Neural cell (in vitro differentiated cells): ENCODE measurements around the gene MNDA. TPM values are rescaled to one million over a fixed set of nuclear protein-coding genes. Genes with fewer than 3 reads are reported as not detected.
"Not testable (repeated sequence)": the region's sequence is repeated elsewhere in the genome, so short reads cannot be mapped to it uniquely, and the experiment has no call there.

ENCODE experiments used
- H2AFZ ChIP-seq: fragments of 200-600, 300-800 bp; sonication (generic), shearing (Covaris generic); 2 replicates; pipeline ENCODE4 v1.6.0; 2014; ENCODE audit warnings: low read depth, mild to moderate bottlenecking, antibody characterized with exemption, low read length, moderate library complexity
- H3F3A ChIP-seq: fragments of 200-600 bp; shearing (Covaris generic); 2 replicates; pipeline ENCODE4 v1.6.1; 2016; ENCODE audit warnings: mild to moderate bottlenecking, moderate library complexity, mixed read lengths, antibody characterized with exemption, low read length; ENCODE audit not compliant: insufficient read depth, poor library complexity, severe bottlenecking
- H3K27ac ChIP-seq: fragments of 200-600, 300-800 bp; sonication (generic), shearing (Covaris generic); 2 replicates; pipeline ENCODE4 v1.5.1; 2014; ENCODE audit warnings: mild to moderate bottlenecking, low read length, moderate library complexity
- H3K27me3 ChIP-seq: fragments of 300-800, 200-600 bp; sonication (generic), shearing (Covaris generic); 2 replicates; pipeline ENCODE4 v1.6.0; 2014; ENCODE audit warnings: mild to moderate bottlenecking, low read depth, low read length, moderate library complexity; ENCODE audit not compliant: insufficient read depth
- H3K36me3 ChIP-seq: fragments of 300-800, 200-600 bp; sonication (generic), shearing (Covaris generic); 2 replicates; pipeline ENCODE4 v1.5.1; 2014; ENCODE audit warnings: mild to moderate bottlenecking, antibody characterized with exemption, low read length, moderate library complexity; ENCODE audit not compliant: insufficient read depth
- H3K4me2 ChIP-seq: fragments of 300-800, 200-600 bp; sonication (generic), shearing (Covaris generic); 2 replicates; pipeline ENCODE4 v1.6.0; 2014; ENCODE audit warnings: mild to moderate bottlenecking, low read length
- H3K4me3 ChIP-seq: fragments of 300-800, 200-600 bp; sonication (generic), shearing (Covaris generic); 2 replicates; pipeline ENCODE4 v1.5.1; 2014; ENCODE audit warnings: mild to moderate bottlenecking, low read length, moderate library complexity
- H3K79me2 ChIP-seq: fragments of 200-600 bp; shearing (Covaris generic); replicated peaks from 2 replicates; pipeline ENCODE4 v1.6.0; 2014; ENCODE audit warnings: mild to moderate bottlenecking, low read length, moderate library complexity; ENCODE audit not compliant: insufficient read depth
- H3K9ac ChIP-seq: fragments of 300-800, 200-600 bp; sonication (generic), shearing (Covaris generic); 2 replicates; pipeline ENCODE4 v1.6.1; 2016; ENCODE audit warnings: mild to moderate bottlenecking, low read length, mixed read lengths
- H3K9me2 ChIP-seq: fragments of 200-600 bp; shearing (Covaris generic); 2 replicates; pipeline ENCODE4 v1.6.1; 2016; ENCODE audit warnings: mild to moderate bottlenecking, low read length, mixed read lengths; ENCODE audit not compliant: insufficient read depth
- H3K9me3 ChIP-seq: fragments of 200-600, 300-800 bp; sonication (generic), shearing (Covaris generic); 2 replicates; pipeline ENCODE4 v1.6.1; 2016; ENCODE audit warnings: mild to moderate bottlenecking, mixed run types, low read length, moderate library complexity, mixed read lengths
- H4K20me1 ChIP-seq: fragments of 200-600 bp; shearing (Covaris generic); 2 replicates; pipeline ENCODE4 v1.6.1; 2016; ENCODE audit warnings: mild to moderate bottlenecking, mixed run types; ENCODE audit not compliant: insufficient read depth
- CTCF ChIP-seq: fragments of 450-650 bp; IDR thresholded peaks from 2 replicates; pipeline ENCODE4 v1.5.1; 2014; ENCODE audit warnings: antibody characterized with exemption, mild to moderate bottlenecking, moderate library complexity; ENCODE audit not compliant: poor library complexity, severe bottlenecking
- EP300 ChIP-seq: fragments of 450-650 bp; conservative IDR thresholded peaks from 2 replicates; pipeline ENCODE4 v1.6.1; 2014; ENCODE audit warnings: antibody characterized with exemption, mild to moderate bottlenecking, moderate library complexity; ENCODE audit not compliant: poor library complexity, severe bottlenecking
- EZH2 ChIP-seq: fragments of 200-600, 300-800 bp; shearing (Covaris generic), sonication (generic); IDR thresholded peaks from 2 replicates; pipeline ENCODE4 v1.6.1; 2014; ENCODE audit warnings: antibody characterized with exemption, low read length, borderline replicate concordance, mild to moderate bottlenecking; ENCODE audit not compliant: insufficient read depth, poor library complexity, severe bottlenecking
- MXI1 ChIP-seq: fragments of 450-650 bp; conservative IDR thresholded peaks from 2 replicates; pipeline ENCODE4 v1.6.1; 2014; ENCODE audit warnings: antibody characterized with exemption, mild to moderate bottlenecking; ENCODE audit not compliant: poor library complexity, severe bottlenecking
- POLR2AphosphoS5 ChIP-seq: IDR thresholded peaks from 2 replicates; pipeline ENCODE4 v1.6.1; 2012
- RAD21 ChIP-seq: fragments of 450-650 bp; conservative IDR thresholded peaks from 2 replicates; pipeline ENCODE4 v1.6.1; 2014; ENCODE audit warnings: antibody characterized with exemption, mild to moderate bottlenecking, moderate library complexity
- REST ChIP-seq: IDR thresholded peaks from 2 replicates; pipeline ENCODE4 v1.6.1; 2012; ENCODE audit warnings: borderline replicate concordance
- SMC3 ChIP-seq: fragments of 450-650 bp; conservative IDR thresholded peaks from 2 replicates; pipeline ENCODE4 v1.6.1; 2014; ENCODE audit warnings: antibody characterized with exemption, mild to moderate bottlenecking, moderate library complexity; ENCODE audit not compliant: poor library complexity
- TAF1 ChIP-seq: IDR thresholded peaks from 2 replicates; pipeline ENCODE4 v1.6.1; 2012; ENCODE audit warnings: low read depth
- polyA plus RNA-seq: library from polyadenylated mRNA; depleted of rRNA; stranded (reverse); fragments of >200 nt; gene quantifications from 2 replicates; pipeline ENCODE4 v1.2.3, GENCODE V29; 2014

The MNDA gene
- polyA plus RNA-seq, 1 donor from 2014 or later: not detected

- Histone ChIP-seq H3K27me3 (no peaks in the 10 kb centered on the region), H3K27ac (no peak overlapping the region), H3K4me3 (no peak overlapping the region), H3K4me2 (no peak overlapping the region), H3K36me3 (no peaks in the 10 kb centered on the region), H3K9ac (no peak overlapping the region), H3K79me2 (no peaks in the 10 kb centered on the region), H3F3A (no peaks in the 10 kb centered on the region), H4K20me1 (no peaks in the 10 kb centered on the region), H3K9me2 (no peaks in the 10 kb centered on the region), H3K9me3 (no peaks in the 10 kb centered on the region), H2AFZ (no peak overlapping the region)
- TF ChIP-seq POLR2AphosphoS5 (no peak), CTCF (no peak), SMC3 (no peak), EP300 (no peak), RAD21 (no peak), REST (no peak), EZH2 (no peak), TAF1 (no peak), MXI1 (no peak)
These were observed 33.4 kb downstream of the MNDA start for GRCh38 chr1:158864595-158864994.

DNA sequence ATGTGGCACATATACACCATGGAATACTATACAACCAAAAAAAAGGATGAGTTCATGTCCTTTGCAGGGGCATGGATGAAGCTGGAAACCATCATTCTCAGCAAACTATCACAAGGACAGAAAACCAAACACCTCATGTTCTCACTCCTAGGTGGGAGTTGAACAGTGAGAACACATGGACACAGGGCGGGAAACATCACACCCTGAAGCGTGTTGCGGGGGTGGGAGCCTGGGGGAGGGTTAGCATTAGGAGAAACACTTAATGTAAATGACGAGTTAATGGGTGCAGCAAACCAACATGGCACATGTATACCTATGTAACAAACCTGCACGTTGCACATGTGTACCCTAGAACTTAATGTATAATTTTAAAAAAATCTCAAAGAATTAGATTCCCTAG is 39.3 kb downstream of the MNDA start:
- H3K36me3 ChIP-seq, H3K4me3 ChIP-seq, H2AFZ ChIP-seq, H3K79me2 ChIP-seq, H3K4me2 ChIP-seq, H3K9me2 ChIP-seq, H4K20me1 ChIP-seq, H3K9ac ChIP-seq, H3F3A ChIP-seq, H3K27me3 ChIP-seq, H3K9me3 ChIP-seq, H3K27ac ChIP-seq: not testable (repeated sequence)

GRCh38 chr1:158873141-158873540 is 42.0 kb downstream of the MNDA start:
- no peak overlapping the region for H3K4me3 ChIP-seq

More at GRCh38 chr1:158873141-158873540, 42.0 kb downstream of the MNDA start:
- H2AFZ ChIP-seq: no peak overlapping the region
- H3K4me2 ChIP-seq: no peak overlapping the region
- H3K27me3 ChIP-seq: no peaks in the 10 kb centered on the region
- TF ChIP-seq EP300: no peak
- TF ChIP-seq RAD21: no peak
- TF ChIP-seq TAF1: no peak
- TF ChIP-seq REST: no peak
- no peak for TF ChIP-seq MXI1
- TF ChIP-seq SMC3: no peak
- TF ChIP-seq POLR2AphosphoS5: no peak
- TF ChIP-seq EZH2: no peak
- TF ChIP-seq CTCF: no peak
- no peaks in the 10 kb centered on the region for H4K20me1 ChIP-seq
- H3K36me3 ChIP-seq: no peaks in the 10 kb centered on the region
- H3K9me3 ChIP-seq: no peaks in the 10 kb centered on the region
- no peaks in the 10 kb centered on the region for H3K79me2 ChIP-seq
- no peak overlapping the region for H3K27ac ChIP-seq
- no peak overlapping the region for H3K9ac ChIP-seq
- H3F3A ChIP-seq: no peaks in the 10 kb centered on the region
- no peaks in the 10 kb centered on the region for H3K9me2 ChIP-seq
